Measurements from ENCODE around the gene CACNA2D2.
A peak's percentile ranks its signal among the peaks of the same experiment; 100 is the strongest.

CACNA2D2 gene

DNA sequence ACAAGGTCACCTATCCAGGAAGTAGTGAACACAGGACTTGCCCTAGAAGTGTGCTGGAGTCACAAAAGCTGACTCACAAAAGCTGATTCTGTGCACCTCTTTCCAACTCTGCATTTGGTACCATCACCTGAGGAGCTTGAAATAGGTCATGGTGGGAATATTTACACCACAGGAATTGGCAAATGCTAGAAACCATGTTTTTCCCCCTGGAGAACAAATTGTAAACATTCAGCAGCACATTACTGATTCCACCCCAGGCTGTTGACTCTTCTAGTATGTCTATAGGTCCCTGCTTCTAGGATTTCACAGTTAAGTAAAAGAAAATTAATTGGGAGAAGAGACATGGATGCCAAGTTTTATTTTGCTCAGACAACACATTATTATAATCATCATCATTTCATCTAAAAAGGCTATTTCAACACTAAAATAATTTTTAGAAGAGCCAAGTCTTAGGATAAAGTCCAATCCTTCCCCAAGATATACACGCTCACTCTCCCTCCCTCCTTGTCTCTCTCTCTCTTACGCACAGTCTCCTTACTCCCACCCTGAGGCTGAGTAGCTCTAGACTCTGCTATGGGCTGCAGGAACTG lies 24.7 kb downstream of the CACNA2D2 start:
- no peak overlapping the region for H3K4me3 ChIP-seq (replicated peaks in 1 of 2; ENCODE audit: low read depth in 2 of 2, low read length in 2 of 2)
- DNase-seq (ENCODE audit: low read depth in 2 of 2), result no peak
- TF ChIP-seq, protein P1, sequence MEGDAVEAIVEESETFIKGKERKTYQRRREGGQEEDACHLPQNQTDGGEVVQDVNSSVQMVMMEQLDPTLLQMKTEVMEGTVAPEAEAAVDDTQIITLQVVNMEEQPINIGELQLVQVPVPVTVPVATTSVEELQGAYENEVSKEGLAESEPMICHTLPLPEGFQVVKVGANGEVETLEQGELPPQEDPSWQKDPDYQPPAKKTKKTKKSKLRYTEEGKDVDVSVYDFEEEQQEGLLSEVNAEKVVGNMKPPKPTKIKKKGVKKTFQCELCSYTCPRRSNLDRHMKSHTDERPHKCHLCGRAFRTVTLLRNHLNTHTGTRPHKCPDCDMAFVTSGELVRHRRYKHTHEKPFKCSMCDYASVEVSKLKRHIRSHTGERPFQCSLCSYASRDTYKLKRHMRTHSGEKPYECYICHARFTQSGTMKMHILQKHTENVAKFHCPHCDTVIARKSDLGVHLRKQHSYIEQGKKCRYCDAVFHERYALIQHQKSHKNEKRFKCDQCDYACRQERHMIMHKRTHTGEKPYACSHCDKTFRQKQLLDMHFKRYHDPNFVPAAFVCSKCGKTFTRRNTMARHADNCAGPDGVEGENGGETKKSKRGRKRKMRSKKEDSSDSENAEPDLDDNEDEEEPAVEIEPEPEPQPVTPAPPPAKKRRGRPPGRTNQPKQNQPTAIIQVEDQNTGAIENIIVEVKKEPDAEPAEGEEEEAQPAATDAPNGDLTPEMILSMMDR (IDR thresholded peaks at IDR 0.05; ENCODE audit: low read depth, low read length), result no peak

DNA sequence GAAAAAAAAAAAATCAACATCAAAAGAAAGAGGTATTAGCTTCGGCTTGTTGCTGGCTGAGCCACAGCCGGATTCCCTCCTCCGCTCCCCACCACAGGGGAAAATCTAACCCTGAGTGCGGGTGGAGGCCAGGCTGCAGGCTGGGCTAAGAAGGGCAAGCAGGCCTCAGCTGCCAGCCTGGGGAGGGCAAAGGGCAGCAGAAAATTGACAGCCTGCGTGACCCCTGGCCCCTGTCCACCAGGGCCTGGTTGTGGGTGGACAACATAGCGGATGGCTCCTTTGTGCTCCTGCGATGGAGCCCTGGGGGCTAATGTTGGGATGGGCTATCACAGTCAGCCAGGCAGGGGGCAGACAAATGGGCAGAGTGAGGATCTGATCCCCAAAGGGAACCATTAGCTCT lies 25.4 kb downstream of the CACNA2D2 start:
- TF ChIP-seq, protein P1 (IDR thresholded peaks at IDR 0.05; ENCODE audit: low read depth, low read length), result no peak
- DNase-seq (ENCODE audit: low read depth in 2 of 2), result no peak
- H3K4me3 ChIP-seq (replicated peaks in 1 of 2; ENCODE audit: low read depth in 2 of 2, low read length in 2 of 2), result no peak overlapping the region

DNA sequence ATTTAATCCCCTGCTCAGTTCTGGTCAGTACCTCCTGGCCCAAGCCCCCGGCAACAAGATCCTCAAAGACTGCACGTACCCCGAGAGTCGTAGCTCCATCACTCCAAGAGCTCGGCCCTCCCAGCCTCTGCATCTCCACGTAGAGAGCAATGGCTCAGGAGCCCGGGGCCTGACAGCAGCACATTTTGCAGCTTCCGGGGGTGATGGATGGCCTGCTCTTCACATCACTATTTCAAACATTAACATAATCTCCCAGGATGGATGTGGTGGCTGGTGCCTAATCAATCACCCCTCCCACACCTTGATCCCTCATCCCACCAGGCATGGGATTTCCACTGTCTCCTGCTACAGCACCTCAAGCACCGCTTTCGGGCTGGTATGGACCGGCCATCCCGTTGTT lies 28.1 kb downstream of the CACNA2D2 start:
- DNase-seq (ENCODE audit: low read depth in 2 of 2), result no peak
- no peak overlapping the region for H3K4me3 ChIP-seq (replicated peaks in 1 of 2; ENCODE audit: low read depth in 2 of 2, low read length in 2 of 2)
- TF ChIP-seq, protein P1 (IDR thresholded peaks at IDR 0.05; ENCODE audit: low read depth, low read length), result no peak

DNA sequence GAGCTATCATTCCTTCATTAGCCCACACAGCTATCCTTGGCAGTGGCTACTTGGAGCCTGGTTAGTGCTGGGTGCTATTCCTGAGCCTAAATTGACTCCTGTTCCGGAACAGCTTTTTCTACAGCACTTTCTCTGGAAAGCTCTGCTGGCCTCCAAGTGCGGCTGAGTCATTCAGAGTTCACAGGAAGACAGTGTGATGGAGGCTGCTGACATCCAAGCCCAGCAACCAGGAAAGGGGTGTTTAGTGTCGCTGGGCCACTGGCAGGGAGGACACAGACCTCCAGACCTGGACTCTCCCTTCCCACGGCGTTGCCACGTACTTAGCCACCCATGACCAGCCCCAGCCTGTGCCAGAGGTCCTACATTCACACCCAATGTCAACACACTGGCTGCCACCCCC lies 28.7 kb downstream of the CACNA2D2 start:
- TF ChIP-seq, protein P1 (IDR thresholded peaks at IDR 0.05; ENCODE audit: low read depth, low read length), result no peak
- DNase-seq (ENCODE audit: low read depth in 2 of 2), result peak; percentile 36 to 54
- H3K4me3 ChIP-seq (replicated peaks in 1 of 2; ENCODE audit: low read depth in 2 of 2, low read length in 2 of 2), result no peak overlapping the region

DNA sequence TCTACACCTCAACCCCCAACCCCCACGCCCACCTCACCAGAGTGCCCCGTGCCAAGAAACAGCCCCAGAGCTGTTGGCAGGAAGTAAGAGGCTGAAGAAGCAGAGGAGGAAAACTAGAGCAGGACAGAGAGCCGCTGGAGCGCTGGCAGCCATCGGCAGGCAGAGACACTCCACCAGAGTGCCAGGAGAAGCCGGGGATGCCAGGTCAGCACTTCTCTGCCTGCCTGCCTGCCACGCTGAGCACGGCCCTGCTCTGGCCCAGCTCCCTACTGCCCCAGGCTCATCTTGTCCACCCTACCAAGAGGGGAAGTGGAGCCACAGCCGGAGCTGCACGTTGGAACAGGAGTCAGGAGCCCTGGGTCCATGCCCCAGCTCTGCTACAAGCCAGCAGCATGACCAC lies 29.7 kb downstream of the CACNA2D2 start:
- TF ChIP-seq, protein P1 (IDR thresholded peaks at IDR 0.05; ENCODE audit: low read depth, low read length), result no peak
- DNase-seq (ENCODE audit: low read depth in 2 of 2), result no peak
- no peak overlapping the region for H3K4me3 ChIP-seq (replicated peaks in 1 of 2; ENCODE audit: low read depth in 2 of 2, low read length in 2 of 2)

DNA sequence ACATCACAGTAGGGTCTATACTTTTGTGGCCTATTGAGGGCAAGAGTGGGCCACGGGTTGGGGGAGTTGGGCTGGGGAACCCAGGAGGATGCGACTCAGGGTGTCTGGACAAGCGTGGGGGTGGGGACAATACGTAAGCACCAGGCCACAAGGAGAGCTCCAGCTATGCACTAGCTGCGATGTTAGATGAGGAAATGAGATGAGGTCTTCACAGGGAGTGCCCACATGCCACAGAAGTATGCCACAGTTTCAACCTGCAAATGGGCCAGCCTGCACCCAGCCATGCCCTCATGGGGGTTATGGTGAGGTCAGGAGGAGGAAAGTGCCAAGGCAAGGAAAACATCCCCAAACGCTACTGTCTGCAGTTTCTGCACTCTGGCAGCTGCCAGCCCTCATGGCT lies 30.5 kb downstream of the CACNA2D2 start:
- no peak for DNase-seq (ENCODE audit: low read depth in 2 of 2)
- no peak overlapping the region for H3K4me3 ChIP-seq (replicated peaks in 1 of 2; ENCODE audit: low read depth in 2 of 2, low read length in 2 of 2)
- TF ChIP-seq, protein P1 (IDR thresholded peaks at IDR 0.05; ENCODE audit: low read depth, low read length), result no peak

DNA sequence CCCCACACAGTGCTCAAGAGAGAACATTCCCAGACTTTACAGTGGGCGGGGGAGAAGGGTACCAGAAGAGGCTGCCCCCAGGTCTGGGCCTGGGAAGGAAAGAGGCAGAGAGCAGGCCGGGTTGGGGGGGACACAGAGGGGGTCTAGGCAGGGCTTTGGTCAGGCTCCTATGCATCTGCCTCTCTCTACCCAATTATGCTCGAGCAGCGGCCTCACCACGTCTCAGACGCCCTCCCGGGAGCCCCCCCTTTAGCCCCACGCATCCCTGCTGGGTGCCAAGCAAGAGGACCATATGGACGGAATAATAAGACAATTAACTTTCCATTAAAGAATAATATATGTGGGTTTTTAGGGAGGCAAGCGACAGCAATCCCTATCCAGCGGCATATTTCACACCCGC lies 32.8 kb downstream of the CACNA2D2 start:
- TF ChIP-seq, protein P1 (IDR thresholded peaks at IDR 0.05; ENCODE audit: low read depth, low read length), result no peak
- no peak overlapping the region for H3K4me3 ChIP-seq (replicated peaks in 1 of 2; ENCODE audit: low read depth in 2 of 2, low read length in 2 of 2)
- no peak for DNase-seq (ENCODE audit: low read depth in 2 of 2)

Data from cardiac fibroblast (primary cell).